ENCODE measurements around the gene CYTH4.

CYTH4 gene

DNA sequence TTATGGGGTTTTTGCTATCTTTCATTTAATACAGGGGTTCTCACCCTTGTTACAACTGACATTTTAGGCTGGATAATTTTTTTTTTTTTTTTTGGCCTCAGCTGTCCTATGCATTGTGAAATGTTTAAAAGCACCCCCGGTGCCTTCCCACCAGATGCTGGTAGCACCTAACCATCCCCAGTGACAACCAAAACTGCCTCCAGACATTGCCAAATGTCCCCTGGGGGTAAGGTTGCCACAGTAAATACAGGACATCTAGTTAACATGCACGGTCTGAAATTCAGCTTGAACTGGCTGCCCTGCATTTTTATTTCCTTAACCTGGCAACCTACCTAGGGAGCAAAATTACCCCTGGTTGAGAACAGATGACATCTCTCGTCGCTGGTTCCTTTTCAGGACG lies 72.4 kb downstream of the CYTH4 start:
- Histone ChIP-seq H3K4me1 (ENCODE audit: insufficient read depth, poor library complexity, severe bottlenecking) (peaks cover 15% of the 10 kb centered on the region), H3K27ac (ENCODE audit: poor library complexity, severe bottlenecking) (peak overlapping the region; percentile 82), H3K4me3 (ENCODE audit: severe bottlenecking) (no peak overlapping the region), H3K9me3 (ENCODE audit: severe bottlenecking) (no peaks in the 10 kb centered on the region), H3K27me3 (ENCODE audit: insufficient read depth, poor library complexity, severe bottlenecking) (no peaks in the 10 kb centered on the region), H3K36me3 (ENCODE audit: low read depth) (no peaks in the 10 kb centered on the region)
- DNase-seq (ENCODE audit: low spot score) = no peak
- no peak for TF ChIP-seq CTCF (IDR thresholded peaks at IDR 0.05; ENCODE audit: poor library complexity, severe bottlenecking)
- no peak for ATAC-seq (ENCODE audit: low read depth)

DNA sequence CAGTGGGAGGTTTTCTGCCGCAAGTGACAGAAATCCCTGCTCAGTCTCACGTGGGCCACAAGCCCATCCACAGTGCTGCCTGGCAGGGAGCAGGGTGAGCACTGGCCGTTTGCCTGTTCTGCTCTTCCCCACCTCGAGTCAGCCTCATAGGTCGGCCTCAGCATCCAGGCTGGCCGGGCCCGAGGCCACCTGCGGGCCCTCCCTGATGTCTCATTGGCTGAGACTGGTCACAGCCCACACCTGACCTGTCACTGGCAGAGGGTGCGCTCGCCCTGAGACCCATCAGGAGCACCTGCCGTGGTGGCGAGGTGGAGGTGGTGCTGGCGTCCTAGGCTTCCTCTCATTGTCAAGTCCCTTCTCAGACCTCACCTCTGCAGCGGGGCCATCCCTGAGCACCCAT lies 72.9 kb downstream of the CYTH4 start:
- no peak for TF ChIP-seq CTCF (IDR thresholded peaks at IDR 0.05; ENCODE audit: poor library complexity, severe bottlenecking)
- Histone ChIP-seq H3K4me3 (ENCODE audit: severe bottlenecking) (no peak overlapping the region), H3K4me1 (ENCODE audit: insufficient read depth, poor library complexity, severe bottlenecking) (peaks cover 15% of the 10 kb centered on the region), H3K9me3 (ENCODE audit: severe bottlenecking) (no peaks in the 10 kb centered on the region), H3K27me3 (ENCODE audit: insufficient read depth, poor library complexity, severe bottlenecking) (no peaks in the 10 kb centered on the region), H3K36me3 (ENCODE audit: low read depth) (no peaks in the 10 kb centered on the region), H3K27ac (ENCODE audit: poor library complexity, severe bottlenecking) (peak overlapping the region; percentile 82)
- ATAC-seq (ENCODE audit: low read depth) = no peak
- DNase-seq (ENCODE audit: low spot score) = no peak

DNA sequence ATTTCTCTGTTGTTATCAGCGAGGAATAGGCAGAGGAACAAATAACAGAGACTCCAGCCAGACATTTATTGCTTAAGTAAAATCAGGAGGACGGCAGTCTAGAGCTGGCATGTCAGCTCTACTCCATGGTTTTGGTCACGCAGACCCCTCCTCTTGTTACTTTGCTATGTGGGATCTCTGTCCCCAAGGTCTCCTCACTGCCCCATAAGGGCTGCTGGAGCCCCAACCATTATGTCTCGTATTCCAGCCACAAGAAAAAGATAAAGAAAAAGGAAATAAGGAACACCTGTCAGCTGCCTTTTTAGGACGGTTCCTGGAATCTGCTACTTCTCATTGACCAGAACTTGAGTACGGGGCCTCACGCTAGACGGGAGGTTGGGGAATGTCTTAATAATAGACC lies 74.6 kb downstream of the CYTH4 start:
- DNase-seq (ENCODE audit: low spot score) = no peak
- no peaks in the 10 kb centered on the region for H3K36me3 ChIP-seq (ENCODE audit: low read depth)
- no peaks in the 10 kb centered on the region for H3K27me3 ChIP-seq (ENCODE audit: insufficient read depth, poor library complexity, severe bottlenecking)
- no peak for TF ChIP-seq CTCF (IDR thresholded peaks at IDR 0.05; ENCODE audit: poor library complexity, severe bottlenecking)
- H3K4me3 ChIP-seq (ENCODE audit: severe bottlenecking) = no peak overlapping the region
- no peak for ATAC-seq (ENCODE audit: low read depth)
- H3K27ac ChIP-seq (ENCODE audit: poor library complexity, severe bottlenecking) = no peak overlapping the region
- H3K9me3 ChIP-seq (ENCODE audit: severe bottlenecking) = no peaks in the 10 kb centered on the region
- H3K4me1 ChIP-seq (ENCODE audit: insufficient read depth, poor library complexity, severe bottlenecking) = peaks cover 15% of the 10 kb centered on the region

GRCh38 chr22:37357446-37358075 lies 75.3 kb downstream of the CYTH4 start:
- ATAC-seq (ENCODE audit: low read depth) (no peak), DNase-seq (ENCODE audit: low spot score) (no peak)
- Histone ChIP-seq H3K27me3 (ENCODE audit: insufficient read depth, poor library complexity, severe bottlenecking) (no peaks in the 10 kb centered on the region), H3K9me3 (ENCODE audit: severe bottlenecking) (no peaks in the 10 kb centered on the region), H3K27ac (ENCODE audit: poor library complexity, severe bottlenecking) (no peak overlapping the region), H3K4me3 (ENCODE audit: severe bottlenecking) (no peak overlapping the region), H3K36me3 (ENCODE audit: low read depth) (no peaks in the 10 kb centered on the region), H3K4me1 (ENCODE audit: insufficient read depth, poor library complexity, severe bottlenecking) (peaks cover 15% of the 10 kb centered on the region)
- no peak for TF ChIP-seq CTCF (IDR thresholded peaks at IDR 0.05; ENCODE audit: poor library complexity, severe bottlenecking)

DNA sequence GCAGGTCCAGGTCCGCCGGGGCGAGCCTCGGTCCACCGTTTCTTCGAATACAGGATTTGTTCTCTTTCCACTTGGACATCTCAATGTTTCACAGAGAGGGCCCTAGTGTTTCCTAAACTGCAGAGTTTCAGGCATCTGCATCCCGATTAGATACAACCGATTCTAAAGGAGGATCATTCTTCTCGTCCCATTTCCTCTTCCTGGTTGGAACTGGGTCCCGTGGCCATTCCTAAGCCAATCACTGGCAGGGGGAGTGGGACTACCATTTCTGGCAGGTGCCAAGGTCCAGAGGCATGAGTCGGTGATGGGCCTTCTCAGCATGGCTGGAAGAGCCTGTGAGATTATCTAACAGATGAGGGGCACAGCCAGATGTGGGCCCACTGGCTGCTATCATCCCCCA lies 76.1 kb downstream of the CYTH4 start:
- H3K27me3 ChIP-seq (ENCODE audit: insufficient read depth, poor library complexity, severe bottlenecking) = no peaks in the 10 kb centered on the region
- TF ChIP-seq CTCF (IDR thresholded peaks at IDR 0.05; ENCODE audit: poor library complexity, severe bottlenecking) = no peak
- DNase-seq (ENCODE audit: low spot score) = no peak
- no peaks in the 10 kb centered on the region for H3K36me3 ChIP-seq (ENCODE audit: low read depth)
- ATAC-seq (ENCODE audit: low read depth) = no peak
- H3K4me1 ChIP-seq (ENCODE audit: insufficient read depth, poor library complexity, severe bottlenecking) = peaks cover 11% of the 10 kb centered on the region
- H3K27ac ChIP-seq (ENCODE audit: poor library complexity, severe bottlenecking) = no peak overlapping the region
- no peak overlapping the region for H3K4me3 ChIP-seq (ENCODE audit: severe bottlenecking)
- no peaks in the 10 kb centered on the region for H3K9me3 ChIP-seq (ENCODE audit: severe bottlenecking)

Measured in RWPE2 (cell line).